Effector memory CD4-positive, alpha-beta T cell (primary cell): ENCODE data around the gene IDH1.
"Not testable (repeated sequence)": the region's sequence is repeated elsewhere in the genome, so short reads cannot be mapped to it uniquely, and the experiment has no call there.

Source experiments
- DNase-seq, 3 donors: peaks; one replicate each; pipeline ENCODE4 v3.0.0-alpha.2; 2020
- H3K27ac ChIP-seq: 2 replicates; pipeline ENCODE4 v1.7.0; 2013; ENCODE audit warnings: mild to moderate bottlenecking, low read length, moderate library complexity; ENCODE audit not compliant: insufficient read depth, poor library complexity, severe bottlenecking
- H3K27me3 ChIP-seq: replicated peaks from 2 replicates; pipeline ENCODE4 v1.7.0; 2013; ENCODE audit warnings: mild to moderate bottlenecking, low read length; ENCODE audit not compliant: insufficient read depth, control insufficient read depth, poor library complexity, severe bottlenecking
- H3K36me3 ChIP-seq: 2 replicates; pipeline ENCODE4 v1.7.0; 2013; ENCODE audit warnings: mild to moderate bottlenecking, low read length, moderate library complexity; ENCODE audit not compliant: control insufficient read depth, insufficient read depth
- H3K4me1 ChIP-seq: 2 replicates; pipeline ENCODE4 v1.7.0; 2013; ENCODE audit warnings: low read length, mild to moderate bottlenecking; ENCODE audit not compliant: control insufficient read depth, insufficient read depth, poor library complexity, severe bottlenecking
- H3K4me3 ChIP-seq: 2 replicates; pipeline ENCODE4 v1.7.0; 2013; ENCODE audit warnings: low read length, low read depth, mild to moderate bottlenecking; ENCODE audit not compliant: insufficient read depth, poor library complexity, severe bottlenecking
- H3K9me3 ChIP-seq: 2 replicates; pipeline ENCODE4 v1.7.0; 2013; ENCODE audit warnings: mild to moderate bottlenecking, low read length, moderate library complexity; ENCODE audit not compliant: control insufficient read depth

IDH1 gene

GRCh38 chr2:208279236-208279635 is 24.4 kb upstream of the IDH1 start:
- no peaks in the 10 kb centered on the region for H3K9me3 ChIP-seq
- no peaks in the 10 kb centered on the region for H3K27me3 ChIP-seq
- no peak overlapping the region for H3K4me3 ChIP-seq
- H3K27ac ChIP-seq = no peak overlapping the region
- peaks cover 69% of the 10 kb centered on the region for H3K36me3 ChIP-seq
- H3K4me1 ChIP-seq = no peaks in the 10 kb centered on the region
- no peak for DNase-seq

- H3K36me3 ChIP-seq = peaks cover 76% of the 10 kb centered on the region
- no peaks in the 10 kb centered on the region for H3K4me1 ChIP-seq
- no peaks in the 10 kb centered on the region for H3K27me3 ChIP-seq
- H3K27ac ChIP-seq = no peak overlapping the region
- no peaks in the 10 kb centered on the region for H3K9me3 ChIP-seq
- DNase-seq = no peak
- H3K4me3 ChIP-seq = no peak overlapping the region
These were observed 23.7 kb upstream of the IDH1 start for GRCh38 chr2:208278549-208278948.

- H3K4me1 ChIP-seq = no peaks in the 10 kb centered on the region
- no peak for DNase-seq
- no peak overlapping the region for H3K4me3 ChIP-seq
- no peaks in the 10 kb centered on the region for H3K27me3 ChIP-seq
- H3K36me3 ChIP-seq = peaks cover 67% of the 10 kb centered on the region
- H3K9me3 ChIP-seq = no peaks in the 10 kb centered on the region
- H3K27ac ChIP-seq = no peak overlapping the region
These were observed 19.9 kb upstream of the IDH1 start for GRCh38 chr2:208274748-208275147.

GRCh38 chr2:208269091-208269490 is 14.2 kb upstream of the IDH1 start:
- Histone ChIP-seq H3K36me3 (peaks cover 20% of the 10 kb centered on the region), H3K27ac (no peak overlapping the region), H3K9me3 (no peaks in the 10 kb centered on the region), H3K4me1 (peaks cover 10% of the 10 kb centered on the region), H3K27me3 (no peaks in the 10 kb centered on the region), H3K4me3 (no peak overlapping the region)
- no peak for DNase-seq

- Histone ChIP-seq H3K36me3 (peaks cover 13% of the 10 kb centered on the region), H3K4me3 (no peak overlapping the region), H3K27me3 (no peaks in the 10 kb centered on the region), H3K27ac (no peak overlapping the region), H3K9me3 (no peaks in the 10 kb centered on the region), H3K4me1 (peaks cover 10% of the 10 kb centered on the region)
- no peak for DNase-seq
These were observed 13.5 kb upstream of the IDH1 start for GRCh38 chr2:208268156-208268952.

GRCh38 chr2:208267526-208267925 is 12.7 kb upstream of the IDH1 start:
- not testable (repeated sequence) for H3K27me3 ChIP-seq, H3K36me3 ChIP-seq, H3K4me3 ChIP-seq, H3K4me1 ChIP-seq, H3K9me3 ChIP-seq, H3K27ac ChIP-seq, DNase-seq

- peaks cover 6% of the 10 kb centered on the region for H3K36me3 ChIP-seq
- H3K4me1 ChIP-seq = peaks cover 10% of the 10 kb centered on the region
- no peak for DNase-seq
- H3K27ac ChIP-seq = peak overlapping the region; percentile 74
- no peaks in the 10 kb centered on the region for H3K9me3 ChIP-seq
- peak overlapping the region; percentile 86 for H3K4me3 ChIP-seq
- no peaks in the 10 kb centered on the region for H3K27me3 ChIP-seq
These were observed 12.1 kb upstream of the IDH1 start for GRCh38 chr2:208266936-208267335.

GRCh38 chr2:208266553-208266893 is 11.7 kb upstream of the IDH1 start:
- peak overlapping the region; percentile 74 for H3K27ac ChIP-seq
- H3K36me3 ChIP-seq = peaks cover 3% of the 10 kb centered on the region
- no peaks in the 10 kb centered on the region for H3K9me3 ChIP-seq
- H3K4me1 ChIP-seq = peaks cover 10% of the 10 kb centered on the region
- H3K27me3 ChIP-seq = no peaks in the 10 kb centered on the region
- H3K4me3 ChIP-seq = peak overlapping the region; percentile 86
- no peak for DNase-seq

GRCh38 chr2:208265801-208266552 is 11.1 kb upstream of the IDH1 start, which contains the start of gene PIKFYVE:
Gene PIKFYVE (plus strand): TSS chr2:208266255. CDS start chr2:208271520, 5,265 bp downstream.
- H3K4me1 ChIP-seq = peaks cover 10% of the 10 kb centered on the region
- no peaks in the 10 kb centered on the region for H3K36me3 ChIP-seq
- H3K9me3 ChIP-seq = no peaks in the 10 kb centered on the region
- peak within 1 kb of the TSS; percentile 86 for H3K4me3 ChIP-seq
- no peaks in the 10 kb centered on the region for H3K27me3 ChIP-seq
- H3K27ac ChIP-seq = peak within 1 kb of the TSS; percentile 74
- peak; percentile 80 to 84 (median 80) for DNase-seq

- Histone ChIP-seq H3K9me3 (no peaks in the 10 kb centered on the region), H3K27ac (peak overlapping the region; percentile 74), H3K4me3 (peak overlapping the region; percentile 86), H3K27me3 (no peaks in the 10 kb centered on the region), H3K4me1 (peaks cover 10% of the 10 kb centered on the region), H3K36me3 (no peaks in the 10 kb centered on the region)
- peak; percentile 3 to 33 (median 24) for DNase-seq
These were observed 10.5 kb upstream of the IDH1 start for GRCh38 chr2:208265371-208265800.
